PC-9 (cell line): ENCODE measurements around the gene CLPTM1. TPM values are rescaled to one million over a fixed set of nuclear protein-coding genes. Genes with fewer than 3 reads are reported as not detected.

Experiments
- BruUV-seq: library from RNA; stranded (reverse); fragments of 400-500 nt; replicated peaks from 2 replicates; lab custom pipeline; 2021; lab: Mats Ljungman, UMichigan
- CTCF ChIA-PET: fragments of 300-600 bp; sonication (Branson Sonifier 250); formaldehyde crosslinking; loops from one replicate; lab custom pipeline; 2022; ENCODE audit warnings: antibody characterized with exemption; lab: Charles Lee
- POLR2A ChIA-PET: fragments of 300-600 bp; sonication (Branson Sonifier 250); formaldehyde crosslinking; loops from one replicate; lab custom pipeline; 2022; ENCODE audit warnings: antibody characterized with exemption; ENCODE audit not compliant: unreplicated experiment; lab: Charles Lee
- DNase-seq, 2 experiments: peaks; one replicate each; pipeline versions ENCODE4 v3.0.0 to v3.0.0-alpha.2; 2015 to 2022; ENCODE audit warnings: mixed read lengths in 1 of 2
- H2AFZ ChIP-seq: fragments of 200-600 bp; sonication (generic); 2 replicates; pipeline ENCODE4 v1.8.1; 2017; ENCODE audit warnings: antibody characterized with exemption
- H3F3A ChIP-seq: fragments of 200-600 bp; sonication (generic); 2 replicates; pipeline ENCODE4 v1.8.1; 2017; ENCODE audit warnings: antibody characterized with exemption, mild to moderate bottlenecking, low read depth; ENCODE audit not compliant: insufficient read depth
- H3K27ac ChIP-seq: fragments of 200-600 bp; sonication (generic); 2 replicates; pipeline ENCODE4 v1.6.1; 2016; ENCODE audit warnings: mixed run types
- H3K27me3 ChIP-seq: fragments of 200-600 bp; sonication (generic); 2 replicates; pipeline ENCODE4 v1.6.1; 2016; ENCODE audit warnings: low read depth, mixed run types; ENCODE audit not compliant: insufficient read depth
- H3K36me3 ChIP-seq: fragments of 200-600 bp; sonication (generic); 2 replicates; pipeline ENCODE4 v1.6.1; 2016; ENCODE audit warnings: low read depth, mixed run types
- H3K4me1 ChIP-seq: fragments of 200-600 bp; sonication (generic); replicated peaks from 2 replicates; pipeline ENCODE4 v1.6.1; 2016; ENCODE audit warnings: mixed run types; ENCODE audit not compliant: insufficient read depth
- H3K4me2 ChIP-seq: fragments of 200-600 bp; sonication (generic); 2 replicates; pipeline ENCODE4 v1.6.1; 2017; ENCODE audit warnings: mixed run types
- H3K4me3 ChIP-seq: fragments of 200-600 bp; sonication (generic); 2 replicates; pipeline ENCODE4 v1.6.1; 2016; ENCODE audit warnings: mixed run types
- H3K79me2 ChIP-seq: fragments of 200-600 bp; sonication (generic); 2 replicates; pipeline ENCODE4 v1.6.1; 2017; ENCODE audit warnings: low read depth, mixed run types
- H3K9me2 ChIP-seq: fragments of 200-600 bp; sonication (generic); 2 replicates; pipeline ENCODE4 v1.8.1; 2017; ENCODE audit warnings: mild to moderate bottlenecking; ENCODE audit not compliant: insufficient read depth
- H3K9me3 ChIP-seq: fragments of 200-600 bp; sonication (generic); 2 replicates; pipeline ENCODE4 v1.8.1; 2016; ENCODE audit warnings: low read depth; ENCODE audit not compliant: insufficient read depth
- H4K20me1 ChIP-seq: fragments of 200-600 bp; sonication (generic); 2 replicates; pipeline ENCODE4 v1.8.1; 2017; ENCODE audit not compliant: insufficient read depth
- EZH2 ChIP-seq: fragments of 200-600 bp; sonication (generic); IDR thresholded peaks from 2 replicates; pipeline ENCODE4 v1.8.0; 2017; ENCODE audit warnings: antibody characterized with exemption, low read depth
- intact Hi-C: fragments of 100-400 bp; cut with micrococcal nuclease; formaldehyde crosslinking; loops from one replicate; pipeline ENCODE4 v1.10.0; 2022; ENCODE audit not compliant: unreplicated experiment
- total RNA-seq: library from RNA; stranded (reverse); gene quantifications from 2 replicates; pipeline ENCODE4 v1.2.3, GENCODE V29; 2021
- TF ChIP-seq, protein P1 (sequence below): fragments of 200-600 bp; sonication (generic); conservative IDR thresholded peaks from 2 replicates; pipeline ENCODE4 v1.6.1; 2017; ENCODE audit warnings: mixed run types, antibody characterized with exemption, mild to moderate bottlenecking, moderate library complexity

The CLPTM1 gene
- total RNA-seq, 1 experiment from 2014 or later: 98.2 TPM

DNA sequence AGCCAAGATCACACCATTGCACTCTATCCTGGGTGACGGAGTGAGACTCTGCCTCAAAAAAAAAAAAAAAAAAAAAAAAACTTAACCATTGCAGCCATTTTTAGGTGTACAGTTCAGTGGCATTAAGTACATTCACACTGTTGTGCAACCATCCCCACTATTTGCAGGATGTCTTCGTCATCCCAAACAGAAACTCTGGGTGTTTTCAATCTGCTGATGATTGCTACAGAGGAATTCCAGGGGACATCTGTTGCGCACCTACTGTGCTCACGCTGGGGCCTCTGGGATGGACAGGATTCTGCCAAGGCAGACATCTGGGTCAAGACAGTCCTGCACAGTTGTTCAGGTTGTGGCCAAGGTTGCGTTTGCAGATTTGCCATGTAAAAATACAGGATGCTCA lies 15.5 kb upstream of the CLPTM1 start:
- no peak for TF ChIP-seq EZH2
- TF ChIP-seq, protein P1, sequence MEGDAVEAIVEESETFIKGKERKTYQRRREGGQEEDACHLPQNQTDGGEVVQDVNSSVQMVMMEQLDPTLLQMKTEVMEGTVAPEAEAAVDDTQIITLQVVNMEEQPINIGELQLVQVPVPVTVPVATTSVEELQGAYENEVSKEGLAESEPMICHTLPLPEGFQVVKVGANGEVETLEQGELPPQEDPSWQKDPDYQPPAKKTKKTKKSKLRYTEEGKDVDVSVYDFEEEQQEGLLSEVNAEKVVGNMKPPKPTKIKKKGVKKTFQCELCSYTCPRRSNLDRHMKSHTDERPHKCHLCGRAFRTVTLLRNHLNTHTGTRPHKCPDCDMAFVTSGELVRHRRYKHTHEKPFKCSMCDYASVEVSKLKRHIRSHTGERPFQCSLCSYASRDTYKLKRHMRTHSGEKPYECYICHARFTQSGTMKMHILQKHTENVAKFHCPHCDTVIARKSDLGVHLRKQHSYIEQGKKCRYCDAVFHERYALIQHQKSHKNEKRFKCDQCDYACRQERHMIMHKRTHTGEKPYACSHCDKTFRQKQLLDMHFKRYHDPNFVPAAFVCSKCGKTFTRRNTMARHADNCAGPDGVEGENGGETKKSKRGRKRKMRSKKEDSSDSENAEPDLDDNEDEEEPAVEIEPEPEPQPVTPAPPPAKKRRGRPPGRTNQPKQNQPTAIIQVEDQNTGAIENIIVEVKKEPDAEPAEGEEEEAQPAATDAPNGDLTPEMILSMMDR: no peak
- intact Hi-C loops: no loop called here
- peak in 1 of 2 experiments; percentile 49 for DNase-seq
- no TSS peak for BruUV-seq
- Histone ChIP-seq H3K9me2 (no peaks in the 10 kb centered on the region), H4K20me1 (no peaks in the 10 kb centered on the region), H3K4me1 (no peaks in the 10 kb centered on the region), H2AFZ (no peak overlapping the region), H3K27ac (no peak overlapping the region), H3K79me2 (no peaks in the 10 kb centered on the region), H3K4me2 (no peak overlapping the region), H3K27me3 (no peaks in the 10 kb centered on the region), H3K9me3 (no peaks in the 10 kb centered on the region), H3F3A (no peaks in the 10 kb centered on the region), H3K36me3 (no peaks in the 10 kb centered on the region), H3K4me3 (no peak overlapping the region)
- CTCF ChIA-PET: no interaction called here
- POLR2A ChIA-PET: no interaction called here

DNA sequence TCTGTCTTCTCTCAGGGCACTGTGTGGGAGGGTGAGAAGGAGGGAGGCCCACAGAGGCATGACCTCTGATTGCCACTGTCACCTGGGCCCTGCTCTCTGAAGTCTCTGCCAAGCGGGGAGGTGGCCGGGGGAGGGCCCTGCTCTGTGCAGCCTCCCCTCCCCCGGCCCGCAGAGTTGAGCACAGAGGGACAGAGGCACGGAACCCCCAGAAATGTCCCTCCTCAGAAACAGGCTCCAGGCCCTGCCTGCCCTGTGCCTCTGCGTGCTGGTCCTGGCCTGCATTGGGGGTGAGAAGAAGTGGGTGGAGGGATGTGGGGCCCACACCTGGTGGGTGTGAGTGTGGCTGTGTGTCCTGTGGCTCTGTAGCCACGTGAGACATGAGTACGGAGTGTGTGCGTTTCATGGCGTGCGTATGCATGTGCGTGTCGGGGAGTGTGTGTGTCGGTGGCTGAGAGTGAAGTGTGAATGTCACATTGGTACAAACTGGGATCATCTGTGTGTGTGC lies 13.1 kb upstream of the CLPTM1 start, which contains the start of gene APOC4:
TSS of gene APOC4 (plus strand) at position 171 of the 505 bp plus-strand sequence. CDS start at position 212, 41 bp downstream.
- ChIA-PET POLR2A (no interaction called here), CTCF (no interaction called here)
- BruUV-seq: no TSS peak
- intact Hi-C loops: no loop called here
- Histone ChIP-seq H3K27ac (no peak within 1 kb of the TSS), H3K4me3 (no peak within 1 kb of the TSS), H4K20me1 (no peaks in the 10 kb centered on the region), H2AFZ (no peak within 1 kb of the TSS), H3K4me1 (no peaks in the 10 kb centered on the region), H3K9me3 (no peaks in the 10 kb centered on the region), H3K79me2 (no peaks in the 10 kb centered on the region), H3K36me3 (no peaks in the 10 kb centered on the region), H3K4me2 (no peak within 1 kb of the TSS), H3F3A (no peaks in the 10 kb centered on the region), H3K9me2 (no peaks in the 10 kb centered on the region), H3K27me3 (no peaks in the 10 kb centered on the region)
- DNase-seq: no peak
- no peak for TF ChIP-seq EZH2
- TF ChIP-seq, protein P1: no peak

DNA sequence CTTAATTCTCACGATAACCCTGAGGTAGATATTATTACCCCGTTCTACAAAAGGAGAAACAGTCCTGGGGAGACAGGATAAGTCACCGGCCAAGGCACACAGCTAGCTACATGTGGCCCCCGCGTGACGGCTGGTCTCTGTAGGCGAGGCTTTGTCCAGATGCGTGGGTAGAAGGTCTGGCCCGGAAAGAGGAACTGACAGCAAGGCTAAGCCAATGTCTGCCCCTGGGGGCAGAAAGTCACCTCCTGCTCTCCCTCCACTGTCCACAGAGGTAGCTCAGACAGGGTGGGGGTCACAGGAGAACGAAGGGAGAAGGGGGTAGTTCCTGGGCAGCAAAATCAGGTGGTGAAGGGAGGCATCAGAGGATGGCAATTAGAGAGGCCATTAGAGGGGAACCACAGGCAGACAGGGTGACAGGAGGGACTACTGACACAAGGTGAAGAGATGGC lies 11.4 kb upstream of the CLPTM1 start:
- no peak overlapping the region for H3K27ac ChIP-seq
- no peaks in the 10 kb centered on the region for H3K79me2 ChIP-seq
- BruUV-seq: no TSS peak
- H3K9me2 ChIP-seq: no peaks in the 10 kb centered on the region
- CTCF ChIA-PET: no interaction called here
- H4K20me1 ChIP-seq: no peaks in the 10 kb centered on the region
- H3K36me3 ChIP-seq: no peaks in the 10 kb centered on the region
- no peak overlapping the region for H3K4me2 ChIP-seq
- intact Hi-C loops: no loop called here
- H2AFZ ChIP-seq: no peak overlapping the region
- H3F3A ChIP-seq: no peaks in the 10 kb centered on the region
- H3K27me3 ChIP-seq: no peaks in the 10 kb centered on the region
- POLR2A ChIA-PET: no interaction called here
- DNase-seq: no peak
- no peaks in the 10 kb centered on the region for H3K4me1 ChIP-seq
- TF ChIP-seq, protein P1: no peak
- no peak for TF ChIP-seq EZH2
- H3K4me3 ChIP-seq: no peak overlapping the region
- H3K9me3 ChIP-seq: no peaks in the 10 kb centered on the region
